Ramos (cell line): Measurements from ENCODE around the gene HNRNPA3.
"Not testable (repeated sequence)": the region's sequence is repeated elsewhere in the genome, so short reads cannot be mapped to it uniquely, and the experiment has no call there.

Experiments
- in situ Hi-C: fragments of 300-500 bp; cut with MboI; formaldehyde crosslinking; loops from one replicate; pipeline ENCODE4 v1.14.3; 2022; ENCODE audit warnings: low sequenced_read_pairs; ENCODE audit not compliant: unreplicated experiment

HNRNPA3 gene

DNA sequence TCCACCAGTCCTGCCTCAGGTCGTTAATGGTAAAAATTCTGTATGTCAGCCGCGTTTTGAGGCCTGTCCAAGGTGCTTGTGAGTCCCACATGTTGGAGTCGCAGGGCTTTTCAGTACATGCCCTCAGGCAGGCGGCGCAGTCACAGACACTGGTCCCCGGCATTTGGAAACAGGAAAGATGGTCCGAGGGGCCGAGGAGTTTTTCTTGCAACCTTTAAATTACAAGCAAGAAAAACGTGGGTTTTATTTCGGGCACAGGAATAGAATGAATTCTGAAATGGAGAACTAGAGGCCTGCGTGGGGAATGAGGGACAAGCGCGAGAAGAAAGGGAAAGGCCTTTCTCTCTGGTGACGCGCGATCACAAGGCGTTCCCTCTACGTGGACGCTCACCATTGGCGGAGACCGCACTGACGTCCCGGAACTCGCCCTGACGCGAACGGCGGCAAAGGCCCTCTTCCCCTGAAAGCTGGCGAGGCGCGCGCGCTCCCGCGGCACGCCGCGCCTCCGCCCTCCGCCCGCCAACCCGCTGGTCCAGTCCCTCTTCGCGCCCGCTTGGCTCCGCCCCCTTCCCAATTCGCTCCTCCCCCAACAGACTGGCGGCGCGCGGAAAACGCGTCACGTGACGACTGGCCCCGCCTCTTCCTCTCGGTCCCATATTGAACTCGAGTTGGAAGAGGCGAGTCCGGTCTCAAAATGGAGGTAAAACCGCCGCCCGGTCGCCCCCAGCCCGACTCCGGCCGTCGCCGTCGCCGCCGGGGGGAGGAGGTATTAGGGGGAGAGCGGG, at the start of gene HNRNPA3:
TSS of gene HNRNPA3 (plus strand) at position 689 of the 785 bp plus-strand sequence. CDS start at position 695, 6 bp downstream.
- in situ Hi-C loops = no loop called here

DNA sequence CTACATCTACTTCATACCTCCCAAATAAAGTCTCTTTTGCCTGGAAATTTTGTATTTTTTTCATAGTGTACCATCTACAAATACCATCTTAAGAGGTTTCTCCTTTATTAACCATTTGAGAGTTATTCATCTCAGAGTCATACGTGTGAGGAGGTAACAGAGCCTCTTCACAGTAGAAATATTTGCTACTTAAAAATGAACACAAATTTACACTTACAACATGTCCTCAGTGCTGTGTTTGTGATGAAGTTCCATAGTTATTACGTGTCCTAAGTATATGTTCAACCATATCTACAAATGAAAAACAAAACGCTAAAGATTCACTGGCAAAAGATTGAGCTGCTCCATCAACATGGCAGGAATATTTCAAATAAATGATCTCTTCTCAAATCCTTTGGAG, 48.5 kb upstream of the HNRNPA3 start:
- in situ Hi-C loops = no loop called here

DNA sequence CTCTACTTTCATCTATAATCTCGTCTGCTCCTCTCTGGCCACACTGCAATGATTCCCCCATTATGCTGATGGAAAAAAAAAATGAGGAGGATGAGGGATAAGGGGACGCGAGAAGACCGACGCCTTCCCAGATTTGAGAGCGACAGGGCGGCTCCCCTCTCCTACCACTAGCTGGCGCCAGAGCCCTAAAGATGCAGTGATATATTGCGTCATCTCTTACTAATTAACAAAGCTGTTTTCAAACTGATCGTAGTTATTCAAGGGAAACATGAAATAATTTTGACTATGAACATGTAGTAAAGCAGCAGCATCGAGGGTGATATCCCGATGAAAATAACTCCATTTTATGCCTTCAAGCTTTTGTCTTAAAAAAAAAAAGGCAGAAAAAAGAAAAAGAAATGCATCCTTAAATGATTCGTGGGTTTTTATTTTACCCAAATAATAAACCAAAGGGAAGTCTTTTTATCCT, 48.0 kb upstream of the HNRNPA3 start:
- in situ Hi-C loops = loop anchor here (5.0 kb wide), 1 partner anchor 168 kb away; no protein-coding TSS in a partner anchor

DNA sequence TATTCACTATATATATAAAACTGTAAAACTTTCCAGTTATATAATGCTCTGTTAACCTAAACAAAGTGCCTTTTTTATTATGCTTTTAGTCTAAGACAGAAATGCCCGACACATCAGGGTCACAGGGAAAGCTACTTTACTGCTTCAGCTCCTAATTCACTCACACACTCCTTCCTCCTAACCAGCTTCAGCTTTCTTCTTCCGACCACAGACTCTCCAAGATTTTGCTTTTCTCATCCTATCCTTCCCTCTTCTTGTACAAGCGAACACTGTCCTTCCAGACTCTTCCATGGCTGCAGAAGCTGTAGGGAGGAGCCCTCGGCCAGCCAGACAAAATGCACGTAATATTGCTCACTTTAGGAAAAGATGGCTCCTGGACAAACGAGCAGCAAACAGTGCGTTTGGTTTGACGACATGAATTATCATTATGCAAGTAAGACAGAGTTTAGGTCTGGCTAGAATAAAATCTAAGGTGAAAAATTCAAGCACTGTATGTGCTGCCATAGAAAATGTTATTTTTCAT, 47.5 kb upstream of the HNRNPA3 start:
- in situ Hi-C loops = loop anchor here (5.0 kb wide), 1 partner anchor 167 kb away; no protein-coding TSS in a partner anchor

DNA sequence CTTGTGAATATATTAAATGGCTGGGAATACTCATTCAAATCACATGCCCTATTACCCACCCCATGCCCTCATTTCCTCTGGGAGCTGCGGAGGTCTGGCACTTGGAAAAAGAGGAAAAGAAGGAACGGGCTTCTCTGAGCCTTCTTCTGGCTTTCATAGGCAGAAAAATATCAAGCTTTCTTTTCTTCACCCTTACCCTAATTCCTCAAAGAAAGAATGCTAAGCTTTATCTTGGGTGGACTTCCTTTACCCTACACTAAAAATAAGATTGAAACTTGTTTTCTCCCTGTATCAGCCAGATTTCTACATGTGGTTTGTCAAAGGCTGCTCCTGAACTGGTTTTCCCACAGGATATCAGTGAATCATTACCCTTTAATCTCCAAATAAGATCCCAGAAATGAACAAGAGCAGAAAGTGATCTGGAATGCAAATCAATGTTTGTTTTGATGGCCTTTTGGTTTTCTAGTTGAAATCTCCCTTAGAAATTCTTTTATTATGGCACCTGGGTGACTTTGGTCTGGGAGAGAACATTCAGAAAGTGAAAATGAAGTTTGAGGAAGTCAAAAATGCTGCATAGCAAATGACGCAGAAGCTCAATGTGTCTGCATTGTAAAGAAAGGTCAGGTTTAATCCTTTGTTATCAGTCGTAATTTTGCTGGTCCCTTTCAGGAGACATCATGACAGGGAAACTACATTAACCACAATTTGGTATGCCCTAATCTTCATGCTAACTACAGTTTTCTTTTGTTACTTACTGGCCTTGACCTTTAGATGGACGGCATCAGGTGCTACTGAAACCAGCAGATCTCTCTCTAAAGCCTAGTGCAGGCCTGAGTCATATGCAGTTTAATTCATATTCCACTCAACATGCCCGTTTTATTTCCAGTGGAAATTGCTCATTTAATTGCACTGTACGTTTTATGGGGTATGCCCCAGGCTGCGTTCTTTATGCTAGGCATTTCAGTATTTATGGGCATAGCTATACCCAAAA, 46.6 kb upstream of the HNRNPA3 start:
- in situ Hi-C loops = loop anchor here (5.0 kb wide), 1 partner anchor 166 kb away; no protein-coding TSS in a partner anchor

DNA sequence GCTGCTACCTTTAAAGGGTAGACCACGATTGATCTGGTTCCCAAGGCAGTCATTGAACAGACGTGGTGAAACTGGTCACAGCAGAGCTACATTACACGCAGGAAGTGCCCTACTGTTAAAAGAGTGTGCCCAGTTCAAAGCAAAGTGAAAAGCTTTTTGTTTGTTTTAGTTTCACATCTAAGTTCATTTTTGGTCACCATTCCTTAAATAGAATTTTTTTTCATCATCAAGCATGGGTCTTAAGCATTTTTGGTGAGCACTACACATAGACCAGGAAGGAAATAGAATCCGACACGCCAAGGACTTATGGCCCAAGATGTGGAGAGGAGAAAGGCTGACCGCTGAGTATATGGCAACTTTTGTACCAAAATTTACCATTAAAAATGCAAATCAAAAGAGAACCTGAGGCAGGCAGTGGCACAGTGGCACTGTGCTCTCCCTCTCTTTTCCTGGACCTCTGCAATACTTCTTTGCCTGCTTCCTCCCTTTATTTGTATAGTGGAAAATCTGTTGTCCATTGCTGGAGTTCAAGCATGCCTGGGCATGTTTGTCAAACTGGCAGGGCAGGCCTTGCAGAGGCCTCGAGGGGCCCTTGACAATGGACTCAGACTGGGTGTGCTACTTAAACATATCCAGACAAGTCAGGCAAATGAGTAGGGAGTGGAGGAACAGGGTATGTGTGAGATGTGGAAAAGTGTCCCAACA, 42.6 kb upstream of the HNRNPA3 start:
- in situ Hi-C loops = loop anchor here (5.0 kb wide), 1 partner anchor 162 kb away; no protein-coding TSS in a partner anchor

DNA sequence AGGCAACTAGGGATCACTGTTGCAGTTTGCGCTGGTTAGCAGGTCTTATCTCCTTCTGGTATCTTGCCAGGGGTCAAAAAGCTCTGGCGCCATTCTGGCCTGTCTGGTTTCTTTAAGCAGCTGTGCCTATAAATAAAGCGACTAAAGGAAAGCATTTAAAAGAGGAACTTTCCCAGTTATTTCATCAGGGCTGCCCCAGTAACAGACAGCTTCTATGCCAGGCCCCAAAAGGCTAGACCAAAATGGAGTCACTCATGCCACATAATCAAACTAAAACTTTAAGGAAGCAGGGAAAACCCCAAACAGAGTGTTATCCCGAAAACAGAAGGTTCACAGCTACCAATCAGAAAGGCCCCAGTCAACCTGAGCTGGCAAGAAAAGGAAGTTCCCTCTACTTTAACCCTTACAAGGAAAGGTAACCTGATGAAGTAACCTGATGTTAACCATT, 41.2 kb upstream of the HNRNPA3 start:
- in situ Hi-C loops = no loop called here

DNA sequence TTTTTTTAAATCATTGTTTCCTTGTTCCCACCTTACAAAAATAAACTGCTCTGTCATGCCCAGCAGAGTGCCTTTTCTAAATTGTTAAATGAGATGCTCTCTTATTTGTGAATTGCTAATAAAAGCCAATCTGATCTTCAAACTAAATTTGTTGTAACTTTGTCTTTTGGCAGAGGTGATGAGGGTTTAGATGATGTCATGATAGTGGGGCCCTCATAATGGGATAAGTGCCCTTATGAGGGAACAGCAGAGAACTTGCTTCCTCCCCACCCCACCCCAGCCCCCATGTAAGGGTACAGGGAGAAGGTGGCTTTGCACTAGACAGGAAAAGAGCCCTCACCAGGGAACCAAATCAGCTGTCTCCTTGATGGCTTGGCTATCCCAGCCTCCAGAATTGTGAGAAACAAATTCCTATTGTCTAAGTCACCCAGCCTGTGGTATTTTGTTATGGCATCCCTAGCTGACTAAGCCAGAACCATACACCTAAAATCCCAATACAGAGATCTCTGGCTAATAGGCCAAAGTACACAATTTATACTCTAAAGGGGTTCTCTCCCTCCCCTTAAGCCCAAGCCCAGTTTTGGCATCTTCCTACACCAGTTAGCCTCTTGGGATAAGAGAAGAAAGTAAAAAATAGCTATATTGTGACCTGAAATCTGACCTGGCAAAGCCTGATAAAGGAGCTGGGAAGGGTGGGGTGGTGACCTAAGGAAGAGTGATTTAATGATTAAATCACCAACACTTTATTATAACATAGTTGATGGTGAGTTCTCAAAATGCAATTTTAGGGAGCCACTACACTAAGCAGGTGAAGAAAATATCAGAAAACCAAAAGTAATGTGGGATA, 40.3 kb upstream of the HNRNPA3 start:
- in situ Hi-C loops = no loop called here

DNA sequence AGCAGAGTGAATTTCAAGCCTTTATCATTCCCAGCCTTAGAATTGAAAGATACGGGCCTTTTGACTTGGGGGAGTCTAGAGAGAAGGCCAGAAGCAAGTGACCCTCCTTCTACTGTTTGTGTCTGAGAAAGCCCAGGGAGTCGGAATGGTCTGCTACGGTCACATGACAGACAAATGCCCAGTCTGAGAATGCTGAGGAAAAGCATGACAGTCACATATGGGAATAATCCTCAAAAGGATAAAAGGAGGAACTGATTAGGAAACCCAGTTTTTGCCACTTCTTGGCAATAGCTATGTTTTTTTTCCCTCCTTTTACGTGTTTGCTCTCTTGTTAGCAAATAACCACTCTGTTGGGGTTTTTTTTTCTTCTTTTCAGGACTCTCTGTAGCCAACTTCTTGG, 38.1 kb upstream of the HNRNPA3 start:
- in situ Hi-C loops = no loop called here

DNA sequence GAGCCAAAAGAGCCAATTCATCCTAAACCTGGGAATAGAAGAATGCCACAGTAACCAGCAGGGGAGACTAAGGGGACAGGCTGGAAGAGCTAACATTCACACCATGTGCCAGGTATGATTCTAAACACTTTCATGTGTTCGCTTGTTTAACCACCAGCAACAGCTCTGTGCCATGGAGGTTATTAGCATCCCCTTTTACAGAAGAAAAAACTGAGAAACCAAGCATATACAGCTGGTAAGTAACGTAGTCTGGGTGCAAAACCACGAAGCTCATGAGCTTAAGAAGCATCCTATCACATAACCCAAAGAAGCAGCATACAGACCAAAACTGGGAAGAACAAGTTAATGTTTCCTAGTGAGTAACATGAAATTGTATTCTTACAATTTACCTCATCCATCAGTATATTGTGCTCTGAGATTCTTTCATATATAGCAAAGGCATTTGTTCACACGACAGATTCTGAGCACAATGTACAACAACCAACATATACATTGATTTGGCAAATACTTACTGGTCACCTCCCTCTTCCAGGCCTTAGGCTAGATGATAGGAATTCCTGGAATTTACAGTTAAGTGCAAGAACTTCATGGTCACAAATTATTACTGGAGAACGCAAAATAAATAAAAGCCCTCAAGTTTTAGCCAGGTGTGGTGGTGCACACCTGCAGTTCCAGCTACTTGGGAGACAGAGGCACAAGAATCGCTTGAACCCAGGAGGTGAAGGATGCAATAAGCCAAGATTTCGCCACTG, 36.5 kb upstream of the HNRNPA3 start:
- in situ Hi-C loops = no loop called here

DNA sequence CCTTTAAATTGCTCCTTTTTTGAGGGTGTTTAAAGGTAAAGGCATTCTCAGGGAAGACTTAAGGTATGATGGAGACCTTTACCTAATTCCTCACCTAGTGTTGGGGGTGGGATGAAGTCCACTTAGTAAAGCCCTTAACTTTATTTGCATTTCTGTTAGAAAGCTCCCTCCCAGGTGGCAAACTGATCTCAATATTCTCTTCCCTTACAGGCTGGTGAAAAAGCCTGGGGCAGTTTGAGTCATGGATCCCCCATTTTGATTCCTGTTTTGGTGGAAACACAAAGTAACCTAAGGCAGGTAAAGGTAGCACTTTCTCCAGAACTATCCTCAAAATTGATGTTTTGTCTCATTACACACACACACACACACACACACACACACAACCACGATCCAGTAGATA, 33.8 kb upstream of the HNRNPA3 start:
- in situ Hi-C loops = no loop called here

DNA sequence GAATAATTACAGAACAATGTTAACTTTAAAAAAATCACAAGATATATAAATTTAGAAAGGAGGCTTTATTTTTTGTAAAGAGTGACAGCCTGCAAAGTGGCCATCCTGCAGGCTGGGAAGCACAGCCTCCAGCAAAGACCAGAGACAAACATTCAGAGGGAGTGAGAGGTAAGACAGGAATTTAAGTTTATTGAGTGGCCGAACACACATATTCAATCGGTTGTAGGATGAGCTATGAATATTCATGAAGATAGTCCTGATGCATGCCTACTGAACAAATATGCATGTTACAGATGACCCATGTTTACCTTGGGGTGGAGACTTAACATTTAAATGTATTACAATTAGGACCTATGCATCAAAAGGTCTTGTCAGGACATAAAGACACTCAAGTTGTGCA, 33.4 kb upstream of the HNRNPA3 start:
- in situ Hi-C loops = no loop called here

DNA sequence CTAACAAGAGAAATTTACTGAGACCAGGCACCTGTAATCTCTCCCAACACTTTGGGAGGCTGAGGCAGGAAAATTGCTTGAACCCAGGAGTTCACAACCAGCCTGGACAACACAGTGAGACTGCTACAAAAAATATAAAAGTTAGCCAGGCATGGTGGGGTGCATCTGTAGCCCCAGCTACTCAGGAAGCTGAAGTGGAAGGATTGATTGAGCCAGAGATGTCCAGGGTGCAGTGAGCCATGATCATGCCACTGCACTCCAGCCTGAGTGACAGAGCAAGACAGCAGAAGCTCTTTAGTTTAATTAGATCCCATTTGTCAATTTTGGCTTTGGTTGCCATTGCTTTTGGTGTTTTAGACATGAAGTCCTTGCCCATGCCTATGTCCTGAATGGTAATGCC, 32.9 kb upstream of the HNRNPA3 start:
- in situ Hi-C loops = not testable (repeated sequence)

DNA sequence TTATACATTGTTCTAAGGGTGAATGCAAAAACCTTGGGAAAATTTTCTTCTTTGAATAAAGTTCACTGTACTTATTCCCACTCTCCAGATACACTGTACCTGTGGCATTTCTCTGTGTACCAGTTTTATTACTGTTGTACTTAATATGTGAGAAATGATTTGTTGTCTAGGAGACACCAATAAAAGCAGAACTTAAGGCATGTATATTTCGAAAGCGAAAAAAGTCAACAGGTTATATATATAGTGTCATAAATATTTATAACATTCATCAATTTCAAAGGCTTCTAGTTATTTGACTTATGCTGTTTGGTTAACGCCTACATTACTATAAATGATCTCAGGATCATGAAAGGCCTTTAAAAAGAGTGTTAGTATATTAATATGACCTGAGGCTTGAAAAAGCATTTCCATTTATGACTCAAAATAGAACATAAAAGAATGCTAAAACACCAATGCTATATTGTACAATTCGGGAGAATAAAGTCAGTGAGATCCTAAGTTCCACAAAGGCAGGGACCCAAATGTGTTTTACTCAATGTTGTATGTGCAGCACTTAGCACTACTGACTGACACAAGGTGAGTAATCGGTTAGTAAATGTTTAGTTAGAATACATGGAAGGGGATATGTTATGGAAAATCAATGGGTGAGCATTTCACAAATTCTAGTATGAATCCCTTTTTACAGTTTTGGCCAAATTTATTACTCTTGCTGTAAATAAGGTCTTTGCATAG, 32.2 kb upstream of the HNRNPA3 start:
- in situ Hi-C loops = no loop called here

DNA sequence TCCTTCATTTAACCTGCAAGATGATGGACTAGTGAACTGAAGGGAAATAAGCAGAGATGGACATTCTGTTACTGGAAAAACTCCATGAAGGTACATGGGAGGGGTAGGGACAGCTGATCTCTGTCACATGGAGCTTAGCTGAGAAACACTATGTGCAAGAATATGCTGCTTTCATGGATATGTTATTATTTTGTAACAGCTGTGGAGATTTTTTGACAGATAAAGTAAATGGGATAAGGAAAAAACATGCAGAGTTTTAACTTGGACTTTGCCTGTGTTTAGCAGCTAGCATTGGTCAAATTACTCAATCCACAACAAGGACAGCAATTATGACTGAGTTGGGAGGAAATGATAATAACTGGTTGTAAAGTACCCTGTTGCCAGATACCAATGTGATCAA, 28.7 kb upstream of the HNRNPA3 start:
- in situ Hi-C loops = no loop called here

DNA sequence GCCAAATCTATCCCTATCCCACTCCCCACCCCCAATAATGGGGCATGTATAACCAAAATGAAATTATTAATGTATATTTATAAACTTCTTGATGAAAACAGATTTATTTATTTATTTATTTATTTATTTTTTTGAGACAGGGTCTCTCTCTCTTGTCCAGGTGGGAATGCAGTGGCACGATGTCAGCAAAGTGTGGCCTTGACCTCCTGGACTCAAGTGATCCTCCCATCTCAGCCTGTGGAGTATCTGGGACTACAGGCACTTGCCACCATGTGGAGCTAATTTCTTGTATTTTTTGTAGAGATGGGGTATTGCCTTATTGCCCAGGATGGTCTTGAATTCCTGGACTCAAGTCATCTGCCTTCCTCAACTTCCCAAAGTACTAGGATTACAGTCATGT, 28.0 kb upstream of the HNRNPA3 start:
- in situ Hi-C loops = no loop called here

DNA sequence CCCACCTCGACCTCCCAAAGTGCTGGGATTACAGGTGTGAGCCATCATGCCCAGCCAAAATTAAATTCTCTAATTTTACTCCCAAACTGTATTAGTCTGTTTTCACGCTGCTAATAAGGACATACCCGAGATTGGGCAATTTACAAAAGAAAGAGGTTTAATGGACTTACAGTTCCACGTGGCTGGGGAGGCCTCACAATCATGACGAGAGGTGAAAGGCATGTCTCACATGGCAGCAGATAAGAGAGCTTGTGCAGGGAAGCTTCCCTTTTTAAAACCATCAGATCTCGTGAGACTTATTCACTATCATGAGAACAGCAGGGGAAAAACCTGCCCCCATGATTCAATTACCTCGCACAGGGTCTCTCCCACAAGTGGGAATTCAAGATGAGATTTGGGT, 26.6 kb upstream of the HNRNPA3 start:
- in situ Hi-C loops = not testable (repeated sequence)
